GM10847 (cell line): ENCODE measurements around the gene FASTKD1.

Experiments used
- POLR2A ChIP-seq: IDR thresholded peaks from 2 replicates; pipeline ENCODE4 v1.6.1; 2011; ENCODE audit not compliant: insufficient read length; ENCODE audit errors: extremely low read depth

FASTKD1 gene, protein sequence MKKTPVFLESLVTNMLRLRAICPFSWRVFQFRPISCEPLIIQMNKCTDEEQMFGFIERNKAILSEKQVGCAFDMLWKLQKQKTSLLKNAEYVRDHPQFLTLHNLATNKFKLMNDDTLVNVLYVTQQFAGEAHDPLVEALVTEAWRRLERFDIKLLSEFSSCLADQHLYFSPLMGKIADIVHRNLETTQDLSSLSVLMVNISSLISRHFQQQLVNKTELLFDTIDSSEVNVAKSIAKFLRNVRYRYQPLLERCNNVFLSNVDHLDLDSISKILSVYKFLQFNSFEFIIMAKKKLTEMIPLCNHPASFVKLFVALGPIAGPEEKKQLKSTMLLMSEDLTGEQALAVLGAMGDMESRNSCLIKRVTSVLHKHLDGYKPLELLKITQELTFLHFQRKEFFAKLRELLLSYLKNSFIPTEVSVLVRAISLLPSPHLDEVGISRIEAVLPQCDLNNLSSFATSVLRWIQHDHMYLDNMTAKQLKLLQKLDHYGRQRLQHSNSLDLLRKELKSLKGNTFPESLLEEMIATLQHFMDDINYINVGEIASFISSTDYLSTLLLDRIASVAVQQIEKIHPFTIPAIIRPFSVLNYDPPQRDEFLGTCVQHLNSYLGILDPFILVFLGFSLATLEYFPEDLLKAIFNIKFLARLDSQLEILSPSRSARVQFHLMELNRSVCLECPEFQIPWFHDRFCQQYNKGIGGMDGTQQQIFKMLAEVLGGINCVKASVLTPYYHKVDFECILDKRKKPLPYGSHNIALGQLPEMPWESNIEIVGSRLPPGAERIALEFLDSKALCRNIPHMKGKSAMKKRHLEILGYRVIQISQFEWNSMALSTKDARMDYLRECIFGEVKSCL

DNA sequence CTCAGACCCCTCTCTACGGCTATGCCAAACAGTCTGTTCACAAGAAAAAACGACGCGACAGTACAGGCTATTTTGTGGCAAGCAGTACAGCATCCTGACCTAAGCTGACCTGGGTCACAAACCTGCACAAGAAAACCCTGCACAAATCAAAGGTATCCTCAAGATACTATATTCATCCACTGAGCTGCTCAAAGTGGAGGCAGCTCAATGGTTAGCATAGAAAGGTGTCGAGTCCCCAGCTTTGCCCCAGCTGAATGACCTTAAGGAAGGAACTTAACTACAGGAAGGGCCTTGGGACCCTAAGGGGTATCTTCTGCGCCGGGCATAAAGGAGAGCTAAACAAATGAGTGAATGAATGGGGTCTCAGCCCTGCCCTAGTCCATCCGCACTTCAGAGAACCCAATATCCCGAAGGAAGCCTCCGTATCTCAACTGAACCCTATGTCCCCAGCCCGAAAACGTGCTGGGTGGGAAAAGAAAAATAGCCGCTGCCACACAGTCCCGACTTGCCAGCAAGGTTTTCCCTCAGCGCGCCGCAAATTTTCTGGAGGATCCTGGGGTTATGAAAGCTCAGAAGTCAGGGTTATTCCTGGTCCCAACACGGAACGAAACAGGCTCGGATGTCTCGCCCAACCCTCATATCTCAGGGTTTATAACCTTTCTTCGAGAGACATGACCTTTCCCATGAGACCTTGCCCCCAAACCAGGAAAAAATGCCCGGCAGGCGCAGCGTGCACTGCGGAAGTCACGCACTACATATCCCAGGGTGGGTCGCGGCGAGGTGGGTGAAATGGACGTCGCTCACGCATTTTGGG, at the start of gene FASTKD1:
TSS of gene FASTKD1 (minus strand) at position 706 of the 814 bp plus-strand sequence. CDS start 1,836 bp downstream, outside the sequence.
- TF ChIP-seq POLR2A = peak; percentile 20

- no peak for TF ChIP-seq POLR2A
Observed at GRCh38 chr2:169623235-169623634, 49.6 kb upstream of the FASTKD1 start.

DNA sequence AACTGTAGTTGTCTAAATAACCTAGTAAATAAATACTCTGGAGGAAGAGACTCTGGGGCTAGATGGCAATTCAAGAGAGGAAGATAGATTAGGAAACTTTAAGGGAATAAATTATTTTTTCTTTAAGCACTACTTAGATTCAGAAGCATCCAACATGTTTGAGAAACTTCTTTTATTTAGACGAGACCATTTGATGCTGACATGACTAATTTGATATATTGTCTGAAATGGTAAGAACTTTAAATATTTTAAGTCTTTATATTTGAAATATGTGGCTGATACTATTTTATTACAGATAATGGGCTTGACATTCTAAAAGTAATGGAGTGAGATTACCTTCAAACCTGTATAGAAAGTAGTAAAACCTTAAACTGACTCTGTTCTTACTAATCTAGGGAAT, 46.8 kb upstream of the FASTKD1 start:
- TF ChIP-seq POLR2A = no peak

DNA sequence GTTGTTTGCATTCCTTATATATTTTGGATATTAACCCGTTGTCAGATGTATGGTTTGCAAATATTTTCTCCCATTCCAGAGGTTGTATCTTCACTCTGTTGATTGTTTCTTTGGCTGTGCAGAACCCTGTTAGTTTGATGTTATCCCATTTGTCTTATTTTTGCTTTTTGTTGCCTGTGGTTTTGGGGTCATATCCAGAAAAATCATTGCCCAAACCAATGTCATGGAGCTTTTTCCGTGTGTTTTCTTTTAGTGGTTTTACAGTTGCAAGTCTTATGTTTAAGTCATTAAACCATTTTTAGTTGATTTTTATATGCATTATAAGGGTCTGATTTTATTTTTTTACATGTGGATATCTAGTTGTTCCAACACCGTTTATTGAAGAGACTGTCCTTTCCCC, 46.3 kb upstream of the FASTKD1 start:
- TF ChIP-seq POLR2A = no peak

GRCh38 chr2:169613876-169614275, 40.2 kb upstream of the FASTKD1 start:
- TF ChIP-seq POLR2A = no peak

- no peak for TF ChIP-seq POLR2A
Observed at GRCh38 chr2:169609264-169609663, 35.6 kb upstream of the FASTKD1 start.

DNA sequence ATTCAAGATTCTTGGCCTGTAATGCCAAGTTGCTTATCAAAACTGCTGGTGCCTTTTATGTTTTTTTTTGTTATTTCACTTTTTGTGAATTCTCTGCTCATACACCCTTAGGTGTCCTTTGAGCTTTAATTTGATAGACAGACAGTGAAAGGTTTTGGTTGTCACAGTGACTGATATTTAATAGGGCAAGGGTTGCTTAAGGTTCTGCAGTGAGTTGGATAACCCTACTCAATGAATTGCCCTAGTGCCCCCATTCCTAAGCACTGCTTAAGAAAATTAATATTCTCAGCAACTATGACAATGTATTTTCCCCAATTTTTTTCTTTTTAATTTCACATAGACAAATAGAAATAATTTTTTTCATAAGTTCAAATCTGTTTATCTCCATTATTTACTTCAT, 25.9 kb upstream of the FASTKD1 start:
- no peak for TF ChIP-seq POLR2A

- no peak for TF ChIP-seq POLR2A
Observed at GRCh38 chr2:169598982-169599381, 25.3 kb upstream of the FASTKD1 start.

DNA sequence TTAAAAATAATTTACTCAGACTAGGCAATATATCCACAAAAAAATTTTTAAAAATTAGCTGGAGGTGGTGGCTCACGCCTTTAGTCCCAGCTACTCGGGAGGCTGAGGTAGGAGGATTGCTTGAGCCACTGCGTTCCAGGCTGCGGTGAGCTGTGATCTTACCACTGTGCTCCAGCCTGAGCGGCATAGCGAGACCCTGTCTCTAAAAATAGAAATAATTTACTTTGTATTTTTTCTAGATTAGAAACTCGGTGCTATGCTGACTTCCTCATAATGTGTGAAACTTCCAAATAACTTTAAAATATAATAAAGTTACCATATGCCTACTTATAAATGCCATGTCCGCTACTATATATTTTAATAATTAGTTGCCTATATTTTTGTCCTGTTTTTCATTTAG, 17.1 kb upstream of the FASTKD1 start:
- no peak for TF ChIP-seq POLR2A

- no peak for TF ChIP-seq POLR2A
Observed at GRCh38 chr2:169585673-169586072, 12.0 kb upstream of the FASTKD1 start.

DNA sequence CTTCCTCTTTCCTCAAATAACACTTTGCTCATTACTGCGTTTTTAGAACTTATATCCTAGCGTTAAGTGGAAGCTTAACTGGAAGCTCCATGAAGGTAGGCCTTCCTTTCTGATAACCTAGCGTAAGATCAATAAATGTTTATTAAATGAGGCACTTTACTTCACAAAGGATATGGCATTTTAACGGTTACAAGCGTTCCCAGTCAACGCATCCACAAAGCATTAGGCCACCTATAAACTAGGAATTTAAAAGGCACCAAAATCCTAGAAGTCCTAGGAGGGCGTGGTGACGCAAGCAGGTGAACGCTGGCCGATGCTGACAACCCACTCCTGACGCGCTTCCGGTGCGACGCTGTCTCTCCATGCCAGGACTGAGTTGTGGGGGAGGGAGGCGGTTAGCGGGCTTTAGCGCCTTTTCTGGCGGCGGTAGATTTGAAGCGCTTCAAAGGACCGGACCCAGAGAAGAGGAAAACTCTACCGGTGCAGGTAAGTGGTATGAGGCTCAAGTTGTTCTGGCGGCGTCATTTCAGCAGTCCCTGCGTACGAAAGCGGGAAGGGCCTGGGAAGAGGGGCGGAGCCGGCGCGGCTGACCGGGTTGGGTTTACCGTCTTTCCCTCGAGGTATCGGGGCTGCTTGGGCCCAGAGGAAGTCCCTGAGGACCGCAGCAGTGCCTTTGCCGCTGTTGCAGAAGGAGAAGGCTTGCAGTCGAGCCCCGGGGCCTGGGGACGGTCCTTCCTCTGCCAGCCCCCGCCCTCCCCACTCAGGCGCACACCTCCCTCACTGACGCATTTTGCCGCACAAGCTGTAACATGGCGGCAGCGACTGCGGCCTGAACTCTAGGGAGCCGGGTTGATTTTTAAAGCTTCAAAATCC, 10.6 kb upstream of the FASTKD1 start, which contains the start of gene PPIG:
TSS of gene PPIG (plus strand) at position 347 of the 873 bp plus-strand sequence. CDS start 19,691 bp downstream, outside the sequence.
- no peak for TF ChIP-seq POLR2A

- no peak for TF ChIP-seq POLR2A
Observed at GRCh38 chr2:169583518-169583917, 9.9 kb upstream of the FASTKD1 start.

GRCh38 chr2:169579044-169579443, 5.4 kb upstream of the FASTKD1 start:
- no peak for TF ChIP-seq POLR2A

GRCh38 chr2:169573974-169574299, 272 bp upstream of the FASTKD1 start:
- TF ChIP-seq POLR2A = no peak
